B cell (primary cell): ENCODE data around the gene ANKRD30A. TPM values are rescaled to one million over a fixed set of nuclear protein-coding genes. Genes with fewer than 3 reads are reported as not detected.

Source experiments
- ATAC-seq: fragments of 200-7000 bp; cut with Tn5 transposase; one replicate; pipeline ENCODE4 v1.10.0; 2021; ENCODE audit warnings: low read depth, mild to moderate bottlenecking, moderate number of reproducible peaks, moderate library complexity
- CTCF ChIA-PET: fragments of 350-600 bp; sonication (Branson Sonifier 250); formaldehyde crosslinking; loops from one replicate; lab custom pipeline; 2021; ENCODE audit warnings: antibody characterized with exemption, inconsistent platforms; lab: Charles Lee
- POLR2A ChIA-PET: fragments of 350-600 bp; sonication (Branson Sonifier 250); formaldehyde crosslinking; loops from one replicate; lab custom pipeline; 2021; ENCODE audit warnings: antibody characterized with exemption; lab: Charles Lee
- DNase-seq: peaks from one replicate; pipeline ENCODE4 v3.0.0; 2013
- H2AFZ ChIP-seq: 2 replicates; pipeline ENCODE4 v1.6.1; 2012; ENCODE audit warnings: mild to moderate bottlenecking, low read depth, low read length; ENCODE audit not compliant: insufficient read depth, poor library complexity, severe bottlenecking
- H3K27ac ChIP-seq, 2 donors: 1 replicate in 1 of 2; 2 replicates in 1 of 2; pipeline ENCODE4 v1.5.1; 2012 to 2013; ENCODE audit warnings: low read length in 2 of 2, mild to moderate bottlenecking in 2 of 2, moderate library complexity in 1 of 2
- H3K27me3 ChIP-seq, 4 experiments: fragments of 200-600 bp in 1 of 4; sonication (generic) in 1 of 4; replicated peaks in 1 of 4; 1 replicate in 2 of 4; 2 replicates in 2 of 4; pipeline versions ENCODE4 v1.6.1 to v1.7.0; 2013 to 2016; ENCODE audit warnings: low read length in 3 of 4, mild to moderate bottlenecking in 2 of 4, mixed read lengths in 1 of 4, moderate library complexity in 1 of 4; ENCODE audit not compliant: insufficient read depth in 4 of 4, control insufficient read depth in 3 of 4; ENCODE audit errors: control extremely low read depth in 1 of 4
- H3K36me3 ChIP-seq, 2 experiments: replicated peaks in 1 of 2; 1 replicate in 1 of 2; 2 replicates in 1 of 2; pipeline versions ENCODE4 v1.6.1 to v1.7.1; 2013; ENCODE audit warnings: low read length in 1 of 2; ENCODE audit not compliant: insufficient read depth in 2 of 2, control insufficient read depth in 1 of 2; ENCODE audit errors: control extremely low read depth in 1 of 2, extremely low read depth in 1 of 2
- H3K4me1 ChIP-seq, 2 donors: fragments of 200-600 bp in 1 of 2; sonication (generic) in 1 of 2; 1 replicate in 1 of 2; 2 replicates in 1 of 2; pipeline versions ENCODE4 v1.5.1 to v1.6.1; 2013 to 2017; ENCODE audit warnings: low read length in 2 of 2; ENCODE audit not compliant: control insufficient read depth in 2 of 2, insufficient read depth in 2 of 2
- H3K4me2 ChIP-seq: replicated peaks from 2 replicates; pipeline ENCODE3; 2012; ENCODE audit warnings: mild to moderate bottlenecking, low read depth, low read length; ENCODE audit not compliant: poor library complexity, severe bottlenecking
- H3K4me3 ChIP-seq, 5 experiments: fragments of 200-600 bp in 1 of 5; sonication (generic) in 1 of 5; 1 replicate in 3 of 5; 2 replicates in 2 of 5; pipeline versions ENCODE4 v1.5.1 to v1.7.0; 2011 to 2016; ENCODE audit warnings: low read length in 4 of 5, mild to moderate bottlenecking in 4 of 5, low read depth in 2 of 5, control low read depth in 1 of 5, moderate library complexity in 1 of 5; ENCODE audit not compliant: insufficient read depth in 1 of 5; ENCODE audit errors: control extremely low read depth in 1 of 5, extremely low read depth in 1 of 5
- H3K79me2 ChIP-seq: fragments of 200-600 bp; sonication (generic); one replicate; pipeline ENCODE4 v1.6.0; 2016; ENCODE audit warnings: low read length; ENCODE audit not compliant: control insufficient read depth, insufficient read depth
- H3K9ac ChIP-seq: fragments of 200-600 bp; sonication (generic); 2 replicates; pipeline ENCODE4 v1.6.1; 2017; ENCODE audit warnings: mild to moderate bottlenecking, low read length, moderate library complexity
- H3K9me3 ChIP-seq, 3 donors: one replicate each; pipeline versions ENCODE4 v1.6.1 to v1.7.1; 2013; ENCODE audit warnings: low read length in 2 of 3; ENCODE audit not compliant: control insufficient read depth in 2 of 3, insufficient read depth in 1 of 3; ENCODE audit errors: control extremely low read depth in 1 of 3
- H4K20me1 ChIP-seq: 2 replicates; pipeline ENCODE4 v1.6.0; 2012; ENCODE audit warnings: mild to moderate bottlenecking, low read length; ENCODE audit not compliant: insufficient read depth, control insufficient read depth, poor library complexity, severe bottlenecking
- H3K27ac Mint-ChIP-seq: one replicate; pipeline ENCODE4 v1.8.0; 2021; ENCODE audit warnings: mixed read lengths
- H3K27me3 Mint-ChIP-seq: one replicate; pipeline ENCODE4 v1.8.0; 2021; ENCODE audit warnings: mixed read lengths
- H3K4me1 Mint-ChIP-seq: one replicate; pipeline ENCODE4 v1.8.0; 2021; ENCODE audit warnings: mixed read lengths
- H3K4me3 Mint-ChIP-seq: one replicate; pipeline ENCODE4 v1.8.0; 2021; ENCODE audit warnings: mixed read lengths
- H3K9me3 Mint-ChIP-seq: one replicate; pipeline ENCODE4 v1.8.0; 2022; ENCODE audit warnings: mixed read lengths; ENCODE audit not compliant: insufficient read depth
- CTCF ChIP-seq: fragments of 200-600 bp; IDR thresholded peaks from one replicate; pipeline ENCODE4 v1.8.0; 2022; ENCODE audit warnings: antibody characterized with exemption, mild to moderate bottlenecking
- EZH2 ChIP-seq: IDR thresholded peaks from 2 replicates; pipeline ENCODE4 v1.6.1; 2012; ENCODE audit warnings: borderline replicate concordance, low read depth, mild to moderate bottlenecking, moderate library complexity, low read length; ENCODE audit not compliant: insufficient read depth, poor library complexity, severe bottlenecking
- WGBS: methylation state at CpG from one replicate; pipeline ENCODE4 v1.1.5; 2013; ENCODE audit warnings: missing lambda C conversion rate; ENCODE audit not compliant: insufficient coverage; 5-methylcytosine and 5-hydroxymethylcytosine counted together
- intact Hi-C: fragments of 100-400 bp; cut with micrococcal nuclease; formaldehyde crosslinking; loops from one replicate; pipeline ENCODE4 v1.10.0; 2022
- polyA plus RNA-seq: library from polyadenylated mRNA; depleted of rRNA; stranded (reverse); fragments of >200 nt; gene quantifications from 2 replicates; pipeline ENCODE4 v1.2.3, GENCODE V29; 2012
- total RNA-seq, 2 donors: library from RNA; stranded (reverse); fragments of 120-200 nt in 1 of 2; gene quantifications; 1 replicate in 1 of 2; 2 replicates in 1 of 2; pipeline versions ENCODE4 v1.2.3 to v1.2.4, GENCODE V29; 2013 to 2022

ANKRD30A gene
- total and polyA plus RNA-seq, 2 donors (not counting 1 experiment from before 2014, with no cell fraction given) = not detected

GRCh38 chr10:37206132-37206531 is 80.7 kb downstream of the ANKRD30A start:
- Histone ChIP-seq H3K9me3 (peaks cover 0 to 4% (median 0%) of the 10 kb centered on the region in 3 donors), H3K9ac (no peak overlapping the region), H2AFZ (no peak overlapping the region), H3K27me3 (no peaks in the 10 kb centered on the region), H3K79me2 (no peaks in the 10 kb centered on the region), H3K36me3 (no peaks in the 10 kb centered on the region), H3K4me2 (no peak overlapping the region), H3K4me3 (no peak overlapping the region), H3K27ac (no peak overlapping the region), H3K4me1 (no peaks in the 10 kb centered on the region), H4K20me1 (no peaks in the 10 kb centered on the region)
- Mint-ChIP-seq H3K4me1 (no peaks in the 10 kb centered on the region), H3K27me3 (no peaks in the 10 kb centered on the region), H3K27ac (no peak overlapping the region), H3K9me3 (peaks cover 22% of the 10 kb centered on the region), H3K4me3 (no peak overlapping the region)
- ATAC-seq (no peak), DNase-seq (no peak)
- POLR2A ChIA-PET = no interaction called here
- TF ChIP-seq EZH2 (no peak), CTCF (no peak)
- intact Hi-C loops = no loop called here
- CTCF ChIA-PET = no interaction called here
- 100% methylated on average over 2 of the region's 3 CpGs for WGBS

- WGBS = no CpG with 5 or more reads among the region's 1 CpG
- TF ChIP-seq CTCF (no peak), EZH2 (no peak)
- CTCF ChIA-PET = no interaction called here
Observed at GRCh38 chr10:37220866-37221265, 95.5 kb downstream of the ANKRD30A start.

More at GRCh38 chr10:37220866-37221265, 95.5 kb downstream of the ANKRD30A start:
- no peak overlapping the region for H3K27ac Mint-ChIP-seq
- POLR2A ChIA-PET = no interaction called here
- peaks cover 0 to 3% (median 0%) of the 10 kb centered on the region in 3 donors for H3K9me3 ChIP-seq
- no peaks in the 10 kb centered on the region for H3K27me3 Mint-ChIP-seq
- no peaks in the 10 kb centered on the region for H4K20me1 ChIP-seq
- peaks cover 3% of the 10 kb centered on the region for H3K9me3 Mint-ChIP-seq
- no peaks in the 10 kb centered on the region for H3K4me1 ChIP-seq
- H3K4me1 Mint-ChIP-seq = no peaks in the 10 kb centered on the region
- H3K4me2 ChIP-seq = no peak overlapping the region
- H3K36me3 ChIP-seq = no peaks in the 10 kb centered on the region
- H2AFZ ChIP-seq = no peak overlapping the region
- intact Hi-C loops = no loop called here
- no peaks in the 10 kb centered on the region for H3K79me2 ChIP-seq
- no peak overlapping the region for H3K4me3 ChIP-seq
- no peak for ATAC-seq
- H3K27ac ChIP-seq = no peak overlapping the region
- H3K4me3 Mint-ChIP-seq = no peak overlapping the region
- no peak for DNase-seq
- no peak overlapping the region for H3K9ac ChIP-seq
- no peaks in the 10 kb centered on the region for H3K27me3 ChIP-seq
